Nephron (organoid): ENCODE measurements around the gene MAT2A.

ENCODE experiments used
- H3K27ac Mint-ChIP-seq, 3 experiments: 2 replicates each; pipeline ENCODE4 v1.8.0; 2020; ENCODE audit warnings: mixed read lengths in 3 of 3, mild to moderate bottlenecking in 2 of 3, moderate library complexity in 1 of 3
- H3K27me3 Mint-ChIP-seq: 2 replicates; pipeline ENCODE4 v1.8.0; 2021; ENCODE audit warnings: low read depth, mild to moderate bottlenecking, moderate library complexity, mixed read lengths
- H3K36me3 Mint-ChIP-seq: 2 replicates; pipeline ENCODE4 v1.8.0; 2020; ENCODE audit warnings: low read depth, mixed read lengths
- H3K4me1 Mint-ChIP-seq: 2 replicates; pipeline ENCODE4 v1.8.0; 2020; ENCODE audit warnings: mixed read lengths
- H3K4me3 Mint-ChIP-seq, 3 experiments: 2 replicates each; pipeline ENCODE4 v1.8.0; 2020; ENCODE audit warnings: mild to moderate bottlenecking in 3 of 3, mixed read lengths in 3 of 3, moderate library complexity in 2 of 3
- H3K9me3 Mint-ChIP-seq: 2 replicates; pipeline ENCODE4 v1.8.0; 2020; ENCODE audit warnings: mixed read lengths
- TF ChIP-seq, protein P1 (sequence below), 3 experiments: fragments of 200-600 bp; sonication (generic); IDR thresholded peaks; one replicate each; pipeline ENCODE4 v1.5.0; 2021; ENCODE audit warnings: antibody characterized with exemption in 3 of 3; ENCODE audit not compliant: unreplicated experiment in 3 of 3

The MAT2A gene

DNA sequence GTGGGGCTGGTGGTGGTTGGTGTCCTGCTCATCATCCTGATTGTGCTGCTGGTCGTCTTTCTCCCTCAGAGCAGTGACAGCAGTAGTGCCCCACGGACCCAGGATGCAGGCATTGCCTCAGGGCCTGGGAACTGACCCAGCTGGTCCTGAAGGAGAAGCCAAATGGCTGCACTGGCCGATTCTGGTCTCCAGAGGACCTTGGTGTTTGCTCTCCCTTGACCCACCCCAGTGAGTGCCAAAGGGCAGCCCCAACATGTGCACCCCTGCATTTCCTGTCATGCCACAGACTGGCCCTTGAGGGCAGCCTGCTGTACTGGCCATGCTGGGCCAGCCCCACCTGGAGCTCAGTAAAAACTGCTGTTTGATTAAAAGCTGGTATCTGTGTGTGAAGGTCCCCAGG is 54.1 kb downstream of the MAT2A start:
- Mint-ChIP-seq H3K9me3 (no peaks in the 10 kb centered on the region), H3K27me3 (no peaks in the 10 kb centered on the region), H3K27ac (no peak overlapping the region), H3K4me1 (peaks cover 33% of the 10 kb centered on the region), H3K36me3 (no peaks in the 10 kb centered on the region), H3K4me3 (peak overlapping the region; percentile 8 to 100 (median 38))
- TF ChIP-seq, protein P1, sequence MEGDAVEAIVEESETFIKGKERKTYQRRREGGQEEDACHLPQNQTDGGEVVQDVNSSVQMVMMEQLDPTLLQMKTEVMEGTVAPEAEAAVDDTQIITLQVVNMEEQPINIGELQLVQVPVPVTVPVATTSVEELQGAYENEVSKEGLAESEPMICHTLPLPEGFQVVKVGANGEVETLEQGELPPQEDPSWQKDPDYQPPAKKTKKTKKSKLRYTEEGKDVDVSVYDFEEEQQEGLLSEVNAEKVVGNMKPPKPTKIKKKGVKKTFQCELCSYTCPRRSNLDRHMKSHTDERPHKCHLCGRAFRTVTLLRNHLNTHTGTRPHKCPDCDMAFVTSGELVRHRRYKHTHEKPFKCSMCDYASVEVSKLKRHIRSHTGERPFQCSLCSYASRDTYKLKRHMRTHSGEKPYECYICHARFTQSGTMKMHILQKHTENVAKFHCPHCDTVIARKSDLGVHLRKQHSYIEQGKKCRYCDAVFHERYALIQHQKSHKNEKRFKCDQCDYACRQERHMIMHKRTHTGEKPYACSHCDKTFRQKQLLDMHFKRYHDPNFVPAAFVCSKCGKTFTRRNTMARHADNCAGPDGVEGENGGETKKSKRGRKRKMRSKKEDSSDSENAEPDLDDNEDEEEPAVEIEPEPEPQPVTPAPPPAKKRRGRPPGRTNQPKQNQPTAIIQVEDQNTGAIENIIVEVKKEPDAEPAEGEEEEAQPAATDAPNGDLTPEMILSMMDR (IDR thresholded peaks at IDR 0.05; ENCODE audit: unreplicated experiment in 3 of 3), result no peak
